ENCODE measurements around the gene ARSB. TPM values are rescaled to one million over a fixed set of nuclear protein-coding genes. Genes with fewer than 3 reads are reported as not detected.

Gene ARSB
- total RNA-seq, 1 donor from 2014 or later, result 14.3 TPM

- Histone ChIP-seq H3K27ac (replicated peaks) (no peak overlapping the region), H3K9me3 (replicated peaks) (no peaks in the 10 kb centered on the region), H3K4me1 (no peaks in the 10 kb centered on the region), H3K27me3 (ENCODE audit: low read depth) (no peaks in the 10 kb centered on the region), H3K4me3 (no peak overlapping the region), H3K36me3 (no peaks in the 10 kb centered on the region)
- TF ChIP-seq, protein P1, sequence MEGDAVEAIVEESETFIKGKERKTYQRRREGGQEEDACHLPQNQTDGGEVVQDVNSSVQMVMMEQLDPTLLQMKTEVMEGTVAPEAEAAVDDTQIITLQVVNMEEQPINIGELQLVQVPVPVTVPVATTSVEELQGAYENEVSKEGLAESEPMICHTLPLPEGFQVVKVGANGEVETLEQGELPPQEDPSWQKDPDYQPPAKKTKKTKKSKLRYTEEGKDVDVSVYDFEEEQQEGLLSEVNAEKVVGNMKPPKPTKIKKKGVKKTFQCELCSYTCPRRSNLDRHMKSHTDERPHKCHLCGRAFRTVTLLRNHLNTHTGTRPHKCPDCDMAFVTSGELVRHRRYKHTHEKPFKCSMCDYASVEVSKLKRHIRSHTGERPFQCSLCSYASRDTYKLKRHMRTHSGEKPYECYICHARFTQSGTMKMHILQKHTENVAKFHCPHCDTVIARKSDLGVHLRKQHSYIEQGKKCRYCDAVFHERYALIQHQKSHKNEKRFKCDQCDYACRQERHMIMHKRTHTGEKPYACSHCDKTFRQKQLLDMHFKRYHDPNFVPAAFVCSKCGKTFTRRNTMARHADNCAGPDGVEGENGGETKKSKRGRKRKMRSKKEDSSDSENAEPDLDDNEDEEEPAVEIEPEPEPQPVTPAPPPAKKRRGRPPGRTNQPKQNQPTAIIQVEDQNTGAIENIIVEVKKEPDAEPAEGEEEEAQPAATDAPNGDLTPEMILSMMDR (IDR thresholded peaks at IDR 0.05; ENCODE audit: borderline replicate concordance), result no peak
- no peak for DNase-seq
- intact Hi-C loops (cut with micrococcal nuclease), result no loop called here
These were observed 257.0 kb downstream of the ARSB start for GRCh38 chr5:78727786-78728761.

Other genes starting within 250 kb of the ARSB start
- gene DMGDH, start 84.4 kb upstream of the ARSB start, total RNA-seq, result 2.4 TPM
- 7.9 TPM for gene BHMT2, start 84.5 kb upstream of the ARSB start, total RNA-seq
- not detected for gene BHMT, start 126.5 kb upstream of the ARSB start, total RNA-seq

Measured in left ventricle myocardium inferior (tissue), 1 donor.